Effector memory CD8-positive, alpha-beta T cell (primary cell): Measurements from ENCODE around the gene TXNRD1.

ENCODE experiments used
- ATAC-seq: fragments of 150-1000 bp; cut with Tn5 transposase; replicated peaks from 2 replicates; pipeline ENCODE4 v1.10.0; 2021; ENCODE audit warnings: mild to moderate bottlenecking, moderate library complexity
- DNase-seq, 3 experiments: peaks; one replicate each; pipeline ENCODE4 v3.0.0; 2021
- H3K27ac Mint-ChIP-seq, 2 donors: one replicate each; pipeline ENCODE4 v1.8.0; 2022; ENCODE audit warnings: mild to moderate bottlenecking in 2 of 2, mixed read lengths in 2 of 2, moderate library complexity in 2 of 2
- H3K27me3 Mint-ChIP-seq, 2 donors: one replicate each; pipeline ENCODE4 v1.8.0; 2022; ENCODE audit warnings: mixed read lengths in 2 of 2
- H3K36me3 Mint-ChIP-seq: one replicate; pipeline ENCODE4 v1.8.0; 2022; ENCODE audit warnings: mild to moderate bottlenecking, moderate library complexity, mixed read lengths; ENCODE audit not compliant: insufficient read depth
- H3K4me1 Mint-ChIP-seq, 2 donors: one replicate each; pipeline ENCODE4 v1.8.0; 2022; ENCODE audit warnings: low read depth in 2 of 2, mixed read lengths in 2 of 2
- H3K4me3 Mint-ChIP-seq, 2 donors: one replicate each; pipeline ENCODE4 v1.8.0; 2022; ENCODE audit warnings: mild to moderate bottlenecking in 2 of 2, mixed read lengths in 2 of 2, moderate library complexity in 2 of 2
- H3K9me3 Mint-ChIP-seq, 2 donors: one replicate each; pipeline ENCODE4 v1.8.0; 2022; ENCODE audit warnings: mixed read lengths in 2 of 2

The TXNRD1 gene

GRCh38 chr12:104297477-104298113 is 82.0 kb downstream of the TXNRD1 start:
- DNase-seq (no peak), ATAC-seq (no peak)
- Mint-ChIP-seq H3K4me3 (no peak overlapping the region), H3K36me3 (peaks cover 24% of the 10 kb centered on the region), H3K4me1 (peaks cover 18 to 33% of the 10 kb centered on the region in 2 donors), H3K27ac (peak overlapping the region in 1 of 2 donors; percentile 38), H3K9me3 (no peaks in the 10 kb centered on the region), H3K27me3 (no peaks in the 10 kb centered on the region)

GRCh38 chr12:104299842-104300481 is 84.4 kb downstream of the TXNRD1 start:
- Mint-ChIP-seq H3K27ac (no peak overlapping the region), H3K4me1 (peaks cover 24 to 47% of the 10 kb centered on the region in 2 donors), H3K36me3 (peaks cover 26% of the 10 kb centered on the region), H3K9me3 (no peaks in the 10 kb centered on the region), H3K4me3 (no peak overlapping the region), H3K27me3 (no peaks in the 10 kb centered on the region)
- DNase-seq (no peak), ATAC-seq (no peak)

- Mint-ChIP-seq H3K4me3 (peak within 1 kb of the TSS; percentile 92 to 95), H3K27me3 (no peaks in the 10 kb centered on the region), H3K9me3 (no peaks in the 10 kb centered on the region), H3K27ac (peak within 1 kb of the TSS; percentile 90 to 96), H3K4me1 (peaks cover 31 to 48% of the 10 kb centered on the region in 2 donors), H3K36me3 (peaks cover 16% of the 10 kb centered on the region)
- ATAC-seq = peak; percentile 94
- DNase-seq = peak; percentile 86 to 90 (median 88)
Measured at GRCh38 chr12:104303538-104304151, 88.1 kb downstream of the TXNRD1 start, which contains the start of gene EID3. TSS of gene EID3 (plus strand) at chr12:104303739. CDS start at chr12:104303935, 196 bp downstream.

GRCh38 chr12:104304261-104305009 is 88.9 kb downstream of the TXNRD1 start:
- H3K27ac Mint-ChIP-seq = peak overlapping the region; percentile 90 to 96
- peaks cover 21% of the 10 kb centered on the region for H3K36me3 Mint-ChIP-seq
- ATAC-seq (no peak), DNase-seq (no peak)
- no peaks in the 10 kb centered on the region for H3K9me3 Mint-ChIP-seq
- no peaks in the 10 kb centered on the region for H3K27me3 Mint-ChIP-seq
- H3K4me3 Mint-ChIP-seq = peak overlapping the region; percentile 92 to 95
- peaks cover 31 to 53% of the 10 kb centered on the region in 2 donors for H3K4me1 Mint-ChIP-seq

- Mint-ChIP-seq H3K27ac (no peak overlapping the region), H3K27me3 (no peaks in the 10 kb centered on the region), H3K4me3 (peak overlapping the region in 1 of 2 donors; percentile 92), H3K36me3 (peaks cover 27% of the 10 kb centered on the region), H3K4me1 (peaks cover 32 to 53% of the 10 kb centered on the region in 2 donors), H3K9me3 (no peaks in the 10 kb centered on the region)
- ATAC-seq = no peak
- DNase-seq = no peak
Measured at GRCh38 chr12:104305349-104305748, 89.8 kb downstream of the TXNRD1 start.

GRCh38 chr12:104306376-104306775 is 90.8 kb downstream of the TXNRD1 start:
- H3K4me1 Mint-ChIP-seq = peaks cover 32 to 53% of the 10 kb centered on the region in 2 donors
- no peaks in the 10 kb centered on the region for H3K9me3 Mint-ChIP-seq
- no peak overlapping the region for H3K4me3 Mint-ChIP-seq
- no peaks in the 10 kb centered on the region for H3K27me3 Mint-ChIP-seq
- no peak for ATAC-seq
- H3K27ac Mint-ChIP-seq = no peak overlapping the region
- peaks cover 29% of the 10 kb centered on the region for H3K36me3 Mint-ChIP-seq
- DNase-seq = no peak

GRCh38 chr12:104306943-104307654 is 91.5 kb downstream of the TXNRD1 start:
- Mint-ChIP-seq H3K27ac (peak overlapping the region in 1 of 2 donors; percentile 59), H3K4me1 (peaks cover 32 to 53% of the 10 kb centered on the region in 2 donors), H3K27me3 (no peaks in the 10 kb centered on the region), H3K9me3 (no peaks in the 10 kb centered on the region), H3K4me3 (no peak overlapping the region), H3K36me3 (peaks cover 36% of the 10 kb centered on the region)
- DNase-seq = no peak
- no peak for ATAC-seq

GRCh38 chr12:104307655-104308000 is 92.0 kb downstream of the TXNRD1 start:
- Mint-ChIP-seq H3K27me3 (no peaks in the 10 kb centered on the region), H3K9me3 (no peaks in the 10 kb centered on the region), H3K4me3 (no peak overlapping the region), H3K36me3 (peaks cover 39% of the 10 kb centered on the region), H3K4me1 (peaks cover 32 to 53% of the 10 kb centered on the region in 2 donors), H3K27ac (no peak overlapping the region)
- no peak for ATAC-seq
- no peak for DNase-seq

- H3K27me3 Mint-ChIP-seq = no peaks in the 10 kb centered on the region
- H3K36me3 Mint-ChIP-seq = peaks cover 42% of the 10 kb centered on the region
- H3K27ac Mint-ChIP-seq = peak overlapping the region in 1 of 2 donors; percentile 62
- H3K4me3 Mint-ChIP-seq = no peak overlapping the region
- ATAC-seq (no peak), DNase-seq (no peak)
- no peaks in the 10 kb centered on the region for H3K9me3 Mint-ChIP-seq
- H3K4me1 Mint-ChIP-seq = peaks cover 22 to 35% of the 10 kb centered on the region in 2 donors
Measured at GRCh38 chr12:104309446-104309993, 93.9 kb downstream of the TXNRD1 start.

- no peaks in the 10 kb centered on the region for H3K27me3 Mint-ChIP-seq
- DNase-seq = no peak
- no peak overlapping the region for H3K4me3 Mint-ChIP-seq
- H3K9me3 Mint-ChIP-seq = no peaks in the 10 kb centered on the region
- no peak for ATAC-seq
- peaks cover 54% of the 10 kb centered on the region for H3K36me3 Mint-ChIP-seq
- no peak overlapping the region for H3K27ac Mint-ChIP-seq
- peaks cover 12 to 30% of the 10 kb centered on the region in 2 donors for H3K4me1 Mint-ChIP-seq
Measured at GRCh38 chr12:104310751-104311633, 95.4 kb downstream of the TXNRD1 start.

GRCh38 chr12:104312202-104312601 is 96.6 kb downstream of the TXNRD1 start:
- peaks cover 55% of the 10 kb centered on the region for H3K36me3 Mint-ChIP-seq
- peaks cover 9 to 22% of the 10 kb centered on the region in 2 donors for H3K4me1 Mint-ChIP-seq
- no peak overlapping the region for H3K27ac Mint-ChIP-seq
- ATAC-seq (no peak), DNase-seq (no peak)
- no peak overlapping the region for H3K4me3 Mint-ChIP-seq
- no peaks in the 10 kb centered on the region for H3K9me3 Mint-ChIP-seq
- H3K27me3 Mint-ChIP-seq = no peaks in the 10 kb centered on the region

GRCh38 chr12:104312654-104313053 is 97.1 kb downstream of the TXNRD1 start:
- ATAC-seq (no peak), DNase-seq (no peak)
- Mint-ChIP-seq H3K36me3 (peaks cover 60% of the 10 kb centered on the region), H3K4me1 (peaks cover 5 to 18% of the 10 kb centered on the region in 2 donors), H3K27me3 (no peaks in the 10 kb centered on the region), H3K4me3 (no peak overlapping the region), H3K27ac (no peak overlapping the region), H3K9me3 (no peaks in the 10 kb centered on the region)
